Neural progenitor cell (in vitro differentiated cells): ENCODE measurements around the gene KRTAP1-3. TPM values are rescaled to one million over a fixed set of nuclear protein-coding genes. Genes with fewer than 3 reads are reported as not detected.

ENCODE experiments used
- DNase-seq: peaks from one replicate; pipeline ENCODE4 v3.0.0-alpha.2; 2016; ENCODE audit warnings: low spot score
- H2AFZ ChIP-seq: fragments of 200-600 bp; sonication (generic); replicated peaks from 2 replicates; pipeline ENCODE4 v1.6.1; 2016; ENCODE audit warnings: antibody characterized with exemption
- H3F3A ChIP-seq: fragments of 200-600 bp; sonication (generic); 2 replicates; pipeline ENCODE4 v1.6.1; 2016; ENCODE audit warnings: antibody characterized with exemption, low read depth
- H3K27ac ChIP-seq: fragments of 200-600 bp; sonication (generic); 2 replicates; pipeline ENCODE4 v1.5.1; 2016; ENCODE audit warnings: mild to moderate bottlenecking
- H3K27me3 ChIP-seq: fragments of 200-600 bp; sonication (generic); 2 replicates; pipeline ENCODE4 v1.6.1; 2016; ENCODE audit warnings: mild to moderate bottlenecking, moderate library complexity
- H3K36me3 ChIP-seq: fragments of 200-600 bp; sonication (generic); 2 replicates; pipeline ENCODE4 v1.5.1; 2016
- H3K4me1 ChIP-seq: fragments of 200-600 bp; sonication (generic); 2 replicates; pipeline ENCODE4 v1.6.1; 2016; ENCODE audit warnings: mixed run types
- H3K4me2 ChIP-seq: fragments of 200-600 bp; sonication (generic); 2 replicates; pipeline ENCODE4 v1.6.1; 2016
- H3K4me3 ChIP-seq: fragments of 200-600 bp; sonication (generic); 2 replicates; pipeline ENCODE4 v1.5.1; 2016
- H3K79me2 ChIP-seq: fragments of 200-600 bp; sonication (generic); 2 replicates; pipeline ENCODE4 v1.6.1; 2016; ENCODE audit warnings: low read depth
- H3K9ac ChIP-seq: fragments of 200-600 bp; sonication (generic); 2 replicates; pipeline ENCODE4 v1.6.1; 2016
- H3K9me3 ChIP-seq: fragments of 200-600 bp; sonication (generic); 2 replicates; pipeline ENCODE4 v1.5.1; 2016; ENCODE audit warnings: low read depth
- H4K20me1 ChIP-seq: fragments of 200-600 bp; sonication (generic); 2 replicates; pipeline ENCODE4 v1.6.1; 2016; ENCODE audit warnings: low read depth
- H3K27ac Mint-ChIP-seq: 3 replicates; pipeline ENCODE4 v1.8.0; 2021; ENCODE audit warnings: mixed read lengths
- H3K27me3 Mint-ChIP-seq: 2 replicates; pipeline ENCODE4 v1.8.0; 2022; ENCODE audit warnings: low read depth, mild to moderate bottlenecking, inconsistent platforms, moderate library complexity, mixed read lengths; ENCODE audit not compliant: insufficient read depth
- H3K36me3 Mint-ChIP-seq: 3 replicates; pipeline ENCODE4 v1.8.0; 2021; ENCODE audit warnings: mixed read lengths
- H3K4me1 Mint-ChIP-seq: 3 replicates; pipeline ENCODE4 v1.8.0; 2021; ENCODE audit warnings: mixed read lengths
- H3K4me3 Mint-ChIP-seq: 3 replicates; pipeline ENCODE4 v1.8.0; 2021; ENCODE audit warnings: mild to moderate bottlenecking, moderate library complexity, mixed read lengths
- H3K9me3 Mint-ChIP-seq: 3 replicates; pipeline ENCODE4 v1.8.0; 2020; ENCODE audit warnings: mixed read lengths
- CTCF ChIP-seq: fragments of 200-600 bp; sonication (generic); IDR thresholded peaks from 2 replicates; pipeline ENCODE4 v1.5.1; 2017; ENCODE audit warnings: antibody characterized with exemption, mild to moderate bottlenecking
- EZH2 ChIP-seq: fragments of 200-600 bp; sonication (generic); IDR thresholded peaks from 2 replicates; pipeline ENCODE4 v1.6.1; 2017; ENCODE audit warnings: antibody characterized with exemption, mild to moderate bottlenecking, moderate library complexity
- EZH2phosphoT487 ChIP-seq: fragments of 200-600 bp; sonication (generic); IDR thresholded peaks from 2 replicates; pipeline ENCODE4 v1.6.1; 2017; ENCODE audit warnings: antibody characterized with exemption
- small RNA-seq: library from RNA; depleted of rRNA; stranded (forward); fragments of <200 nt; gene quantifications from one replicate; pipeline ENCODE3, GENCODE V24; 2015
- total RNA-seq: library from RNA; depleted of rRNA; stranded (reverse); fragments of >200 nt; gene quantifications from 2 replicates; pipeline ENCODE4 v1.2.3, GENCODE V29; 2015; ENCODE audit warnings: low replicate concordance

Gene KRTAP1-3
- total RNA-seq, 1 donor from 2014 or later, result not detected

- Histone ChIP-seq H3F3A (no peaks in the 10 kb centered on the region), H3K9ac (no peak overlapping the region), H3K27ac (no peak overlapping the region), H3K4me1 (no peaks in the 10 kb centered on the region), H3K9me3 (no peaks in the 10 kb centered on the region), H2AFZ (no peak overlapping the region), H3K4me3 (no peak overlapping the region), H3K4me2 (no peak overlapping the region), H3K79me2 (no peaks in the 10 kb centered on the region), H3K27me3 (no peaks in the 10 kb centered on the region), H3K36me3 (no peaks in the 10 kb centered on the region), H4K20me1 (no peaks in the 10 kb centered on the region)
- H3K4me3 Mint-ChIP-seq, result no peak overlapping the region
- no peaks in the 10 kb centered on the region for H3K9me3 Mint-ChIP-seq
- H3K36me3 Mint-ChIP-seq, result no peaks in the 10 kb centered on the region
- no peak for TF ChIP-seq EZH2
- no peak for TF ChIP-seq EZH2phosphoT487
- no peak for TF ChIP-seq CTCF
- H3K27me3 Mint-ChIP-seq, result no peaks in the 10 kb centered on the region
- no peak overlapping the region for H3K27ac Mint-ChIP-seq
- H3K4me1 Mint-ChIP-seq, result peaks cover 4% of the 10 kb centered on the region
- DNase-seq, result no peak
Measured at GRCh38 chr17:40986920-40987319, 47.8 kb downstream of the KRTAP1-3 start.

GRCh38 chr17:40984226-40984625 lies 50.4 kb downstream of the KRTAP1-3 start, which contains the start of gene KRT40:
Gene KRT40 (minus strand): TSS chr17:40984326. CDS start chr17:40984273, 53 bp downstream.
- no peaks in the 10 kb centered on the region for H3K79me2 ChIP-seq
- Mint-ChIP-seq H3K36me3 (no peaks in the 10 kb centered on the region), H3K9me3 (no peaks in the 10 kb centered on the region), H3K27me3 (no peaks in the 10 kb centered on the region), H3K27ac (no peak within 1 kb of the TSS), H3K4me3 (no peak within 1 kb of the TSS), H3K4me1 (peaks cover 19% of the 10 kb centered on the region)
- H3K36me3 ChIP-seq, result no peaks in the 10 kb centered on the region
- no peak for DNase-seq
- no peak within 1 kb of the TSS for H3K9ac ChIP-seq
- H3K4me1 ChIP-seq, result no peaks in the 10 kb centered on the region
- H3K4me3 ChIP-seq, result no peak within 1 kb of the TSS
- no peaks in the 10 kb centered on the region for H4K20me1 ChIP-seq
- H3K4me2 ChIP-seq, result no peak within 1 kb of the TSS
- no peak within 1 kb of the TSS for H3K27ac ChIP-seq
- peak within 1 kb of the TSS; percentile 87 for H2AFZ ChIP-seq
- no peaks in the 10 kb centered on the region for H3K27me3 ChIP-seq
- H3F3A ChIP-seq, result no peaks in the 10 kb centered on the region
- no peaks in the 10 kb centered on the region for H3K9me3 ChIP-seq
- TF ChIP-seq EZH2phosphoT487, result no peak
- TF ChIP-seq EZH2, result no peak
- TF ChIP-seq CTCF, result no peak

Small RNAs within 50 kb of the gene (small RNA-seq; reads per million reads assigned to genes)
- gene KRTAP3-4P, result not detected

Other genes with a start within 250 kb of the KRTAP1-3 start
- not detected in 2 replicates for gene KRT28, start 234.9 kb downstream of the KRTAP1-3 start, total RNA-seq
- 7.5 and 19.3 TPM in 2 replicates for gene KRT10, start 212.3 kb downstream of the KRTAP1-3 start, total RNA-seq
- gene KRT12, start 167.7 kb downstream of the KRTAP1-3 start, total RNA-seq, result not detected in 2 replicates
- gene KRT20, start 149.6 kb downstream of the KRTAP1-3 start, total RNA-seq, result not detected in 2 replicates
- gene KRT23, start 97.2 kb downstream of the KRTAP1-3 start, total RNA-seq, result 0.60 TPM in 1 of 2 replicates, not detected in the other
- gene KRT39, start 67.9 kb downstream of the KRTAP1-3 start, total RNA-seq, result not detected in 2 replicates
- gene KRT40, start 50.5 kb downstream of the KRTAP1-3 start, total RNA-seq, result not detected in 2 replicates
- not detected in 2 replicates for gene KRTAP3-3, start 40.7 kb downstream of the KRTAP1-3 start, total RNA-seq
- not detected in 2 replicates for gene KRTAP3-2, start 35.0 kb downstream of the KRTAP1-3 start, total RNA-seq
- not detected in 2 replicates for gene KRTAP3-1, start 25.7 kb downstream of the KRTAP1-3 start, total RNA-seq
- not detected in 2 replicates for gene KRTAP1-5, start 7.7 kb downstream of the KRTAP1-3 start, total RNA-seq
- not detected in 2 replicates for gene KRTAP1-4, start 4.7 kb downstream of the KRTAP1-3 start, total RNA-seq
- gene KRTAP1-1, start 6.6 kb upstream of the KRTAP1-3 start, total RNA-seq, result not detected in 2 replicates
- not detected in 2 replicates for gene KRTAP2-1, start 12.4 kb upstream of the KRTAP1-3 start, total RNA-seq
- not detected in 2 replicates for gene KRTAP2-2, start 20.4 kb upstream of the KRTAP1-3 start, total RNA-seq
- not detected in 2 replicates for gene KRTAP2-3, start 25.2 kb upstream of the KRTAP1-3 start, total RNA-seq
- gene KRTAP2-4, start 31.0 kb upstream of the KRTAP1-3 start, total RNA-seq, result not detected in 2 replicates
- gene KRTAP4-7, start 49.3 kb upstream of the KRTAP1-3 start, total RNA-seq, result not detected in 2 replicates
- not detected in 2 replicates for gene KRTAP4-8, start 63.3 kb upstream of the KRTAP1-3 start, total RNA-seq
- gene KRTAP4-16, start 67.3 kb upstream of the KRTAP1-3 start, total RNA-seq, result not detected in 2 replicates
- not detected in 2 replicates for gene KRTAP4-9, start 70.5 kb upstream of the KRTAP1-3 start, total RNA-seq
- gene KRTAP4-11, start 83.5 kb upstream of the KRTAP1-3 start, total RNA-seq, result not detected in 2 replicates
- gene KRTAP4-12, start 89.3 kb upstream of the KRTAP1-3 start, total RNA-seq, result not detected in 2 replicates
- gene KRTAP4-6, start 105.7 kb upstream of the KRTAP1-3 start, total RNA-seq, result not detected in 2 replicates
- gene KRTAP4-5, start 115.0 kb upstream of the KRTAP1-3 start, total RNA-seq, result not detected in 2 replicates
- gene KRTAP4-4, start 125.9 kb upstream of the KRTAP1-3 start, total RNA-seq, result not detected in 2 replicates
- not detected in 2 replicates for gene KRTAP4-3, start 133.3 kb upstream of the KRTAP1-3 start, total RNA-seq
- not detected in 2 replicates for gene KRTAP4-2, start 143.3 kb upstream of the KRTAP1-3 start, total RNA-seq
- gene KRTAP4-1, start 150.0 kb upstream of the KRTAP1-3 start, total RNA-seq, result 0.12 TPM in 1 of 2 replicates, not detected in the other
- not detected in 2 replicates for gene KRTAP9-1, start 155.0 kb upstream of the KRTAP1-3 start, total RNA-seq
- gene KRTAP9-2, start 191.8 kb upstream of the KRTAP1-3 start, total RNA-seq, result not detected in 2 replicates
- gene KRTAP9-3, start 197.6 kb upstream of the KRTAP1-3 start, total RNA-seq, result not detected in 2 replicates
- gene KRTAP9-8, start 203.1 kb upstream of the KRTAP1-3 start, total RNA-seq, result not detected in 2 replicates
- gene KRTAP9-4, start 214.8 kb upstream of the KRTAP1-3 start, total RNA-seq, result not detected in 2 replicates
- not detected in 2 replicates for gene KRTAP9-9, start 220.5 kb upstream of the KRTAP1-3 start, total RNA-seq
- not detected in 2 replicates for gene KRTAP9-6, start 230.5 kb upstream of the KRTAP1-3 start, total RNA-seq
- gene KRTAP9-7, start 240.8 kb upstream of the KRTAP1-3 start, total RNA-seq, result not detected in 2 replicates